Measurements from ENCODE around the gene MEGF11. TPM values are rescaled to one million over a fixed set of nuclear protein-coding genes. Genes with fewer than 3 reads are reported as not detected.

The MEGF11 gene
- total RNA-seq, 1 experiment from 2014 or later = not detected

DNA sequence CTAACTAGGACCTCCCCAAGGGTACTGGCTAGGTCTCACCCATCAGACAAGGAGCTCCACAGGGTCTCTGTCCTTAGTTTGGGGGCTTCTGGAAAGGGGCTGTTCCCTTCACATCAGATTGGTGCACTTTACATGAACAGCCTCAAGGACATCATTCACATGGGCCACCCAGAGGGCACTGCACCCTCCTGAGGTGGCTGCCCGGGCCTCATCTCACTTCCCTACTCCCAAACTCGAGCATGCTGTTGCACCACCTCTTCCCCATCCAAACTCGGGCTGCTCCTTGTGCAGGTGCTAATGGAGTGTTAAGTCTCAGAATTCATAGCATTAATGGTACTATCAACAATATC is 336.2 kb downstream of the MEGF11 start:
- ChIA-PET CTCF (no interaction called here), POLR2A (ENCODE audit: unreplicated experiment) (no interaction called here)
- Histone ChIP-seq H3K4me3 (no peak overlapping the region), H3K27ac (no peak overlapping the region), H2AFZ (no peak overlapping the region), H3K9me2 (ENCODE audit: insufficient read depth) (no peaks in the 10 kb centered on the region), H3F3A (ENCODE audit: insufficient read depth, low read depth) (no peaks in the 10 kb centered on the region), H3K79me2 (ENCODE audit: low read depth) (no peaks in the 10 kb centered on the region), H3K27me3 (ENCODE audit: insufficient read depth, low read depth) (no peaks in the 10 kb centered on the region), H3K36me3 (ENCODE audit: low read depth) (no peaks in the 10 kb centered on the region), H3K4me1 (replicated peaks; ENCODE audit: insufficient read depth) (no peaks in the 10 kb centered on the region), H3K9me3 (ENCODE audit: insufficient read depth, low read depth) (no peaks in the 10 kb centered on the region), H3K4me2 (no peak overlapping the region), H4K20me1 (ENCODE audit: insufficient read depth) (no peaks in the 10 kb centered on the region)
- no TSS peak for BruUV-seq (replicated peaks)
- intact Hi-C loops (cut with micrococcal nuclease; ENCODE audit: unreplicated experiment) = loop anchor here (2.0 to 10.0 kb wide), 2 partner anchors 45 to 277 kb away; no protein-coding TSS in a partner anchor
- TF ChIP-seq, protein P1, sequence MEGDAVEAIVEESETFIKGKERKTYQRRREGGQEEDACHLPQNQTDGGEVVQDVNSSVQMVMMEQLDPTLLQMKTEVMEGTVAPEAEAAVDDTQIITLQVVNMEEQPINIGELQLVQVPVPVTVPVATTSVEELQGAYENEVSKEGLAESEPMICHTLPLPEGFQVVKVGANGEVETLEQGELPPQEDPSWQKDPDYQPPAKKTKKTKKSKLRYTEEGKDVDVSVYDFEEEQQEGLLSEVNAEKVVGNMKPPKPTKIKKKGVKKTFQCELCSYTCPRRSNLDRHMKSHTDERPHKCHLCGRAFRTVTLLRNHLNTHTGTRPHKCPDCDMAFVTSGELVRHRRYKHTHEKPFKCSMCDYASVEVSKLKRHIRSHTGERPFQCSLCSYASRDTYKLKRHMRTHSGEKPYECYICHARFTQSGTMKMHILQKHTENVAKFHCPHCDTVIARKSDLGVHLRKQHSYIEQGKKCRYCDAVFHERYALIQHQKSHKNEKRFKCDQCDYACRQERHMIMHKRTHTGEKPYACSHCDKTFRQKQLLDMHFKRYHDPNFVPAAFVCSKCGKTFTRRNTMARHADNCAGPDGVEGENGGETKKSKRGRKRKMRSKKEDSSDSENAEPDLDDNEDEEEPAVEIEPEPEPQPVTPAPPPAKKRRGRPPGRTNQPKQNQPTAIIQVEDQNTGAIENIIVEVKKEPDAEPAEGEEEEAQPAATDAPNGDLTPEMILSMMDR (conservative IDR thresholded peaks at IDR 0.05) = no peak
- no peak for TF ChIP-seq EZH2 (IDR thresholded peaks at IDR 0.05; ENCODE audit: low read depth)
- no peak for DNase-seq

DNA sequence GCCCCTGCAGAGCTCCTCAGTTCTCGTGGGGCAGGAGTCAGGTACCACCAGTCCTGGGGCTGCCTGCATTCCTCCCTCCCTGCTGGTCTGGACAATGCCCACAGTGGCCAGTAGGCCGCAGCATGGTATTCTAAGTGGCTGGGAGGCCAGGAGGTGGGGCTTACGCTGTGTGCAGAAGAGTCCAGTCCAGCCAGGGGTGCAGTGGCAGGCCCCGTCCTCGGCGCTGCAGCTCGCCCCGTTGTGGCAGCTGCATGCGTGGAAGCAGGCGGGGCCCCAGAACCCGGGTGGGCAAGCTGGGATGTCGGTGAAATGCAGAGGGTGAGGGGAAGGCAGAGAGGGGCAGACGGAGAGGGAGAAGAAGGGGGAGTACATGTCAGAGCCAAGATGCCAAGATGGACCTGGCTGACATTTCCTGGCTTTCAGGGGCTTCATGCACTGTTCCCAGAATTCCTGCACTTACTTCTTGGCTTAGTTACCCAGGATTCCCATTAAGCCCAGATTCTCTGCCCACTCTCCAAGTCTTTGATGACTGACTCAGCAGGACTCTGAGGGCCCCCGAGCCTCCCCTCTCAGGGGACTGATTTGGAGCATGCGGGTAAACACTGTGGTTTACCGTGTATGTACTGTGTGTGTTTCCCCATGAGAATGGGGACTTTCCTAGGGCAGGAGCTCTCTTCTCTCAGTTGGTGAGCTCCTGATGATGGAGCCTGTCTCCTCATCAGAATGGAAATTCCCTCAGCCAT is 336.7 kb downstream of the MEGF11 start:
- Histone ChIP-seq H3K79me2 (ENCODE audit: low read depth) (no peaks in the 10 kb centered on the region), H3K36me3 (ENCODE audit: low read depth) (no peaks in the 10 kb centered on the region), H3F3A (ENCODE audit: insufficient read depth, low read depth) (no peaks in the 10 kb centered on the region), H3K9me2 (ENCODE audit: insufficient read depth) (no peaks in the 10 kb centered on the region), H4K20me1 (ENCODE audit: insufficient read depth) (no peaks in the 10 kb centered on the region), H2AFZ (no peak overlapping the region), H3K27ac (no peak overlapping the region), H3K4me1 (replicated peaks; ENCODE audit: insufficient read depth) (no peaks in the 10 kb centered on the region), H3K4me3 (no peak overlapping the region), H3K27me3 (ENCODE audit: insufficient read depth, low read depth) (no peaks in the 10 kb centered on the region), H3K4me2 (no peak overlapping the region), H3K9me3 (ENCODE audit: insufficient read depth, low read depth) (no peaks in the 10 kb centered on the region)
- POLR2A ChIA-PET (ENCODE audit: unreplicated experiment) = interaction anchor here (0.6 kb wide), 2 partner anchors 262 to 311 kb away, joined by 3 to 6 read pairs; no protein-coding TSS in a partner anchor
- no peak for TF ChIP-seq EZH2 (IDR thresholded peaks at IDR 0.05; ENCODE audit: low read depth)
- TF ChIP-seq, protein P1 (conservative IDR thresholded peaks at IDR 0.05) = peak; percentile 55
- BruUV-seq (replicated peaks) = no TSS peak
- peak in 1 of 2 experiments; percentile 71 for DNase-seq
- CTCF ChIA-PET = interaction anchor here (0.7 kb wide), 1 partner anchor 15 kb away, joined by 7 read pairs; no protein-coding TSS in a partner anchor
- intact Hi-C loops (cut with micrococcal nuclease; ENCODE audit: unreplicated experiment) = loop anchor here (1.0 to 10.0 kb wide), 3 partner anchors 46 to 370 kb away; no protein-coding TSS in a partner anchor

DNA sequence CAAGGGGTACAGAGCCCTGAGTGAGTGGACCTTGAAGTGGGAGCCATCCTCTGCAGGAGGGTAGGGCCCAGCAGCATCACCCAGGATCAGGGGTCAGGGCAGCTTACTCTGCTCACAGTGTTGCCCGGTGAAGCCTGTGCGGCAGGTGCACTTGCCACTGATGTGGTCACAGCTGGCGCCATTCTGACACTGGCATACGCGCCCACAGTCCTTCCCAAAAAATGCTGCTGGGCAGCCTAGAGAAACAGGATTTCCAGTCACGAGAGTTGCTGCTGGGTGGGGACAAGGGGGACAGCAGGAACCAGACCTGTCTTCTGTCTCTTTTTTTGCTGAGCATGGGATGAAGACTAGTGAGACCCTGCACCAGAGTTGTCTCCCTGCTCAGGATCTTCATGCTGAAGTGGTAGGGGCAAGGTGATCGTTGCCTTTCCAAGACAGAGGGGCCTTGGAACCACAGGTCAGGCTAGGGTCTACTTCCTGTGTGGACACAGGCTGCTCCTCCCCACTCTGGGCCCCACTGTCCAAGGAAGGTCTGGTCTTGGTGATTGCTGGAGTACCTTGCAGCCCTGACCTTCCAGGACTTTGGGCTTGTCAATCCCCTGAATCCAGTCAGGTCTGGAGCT is 337.4 kb downstream of the MEGF11 start:
- POLR2A ChIA-PET (ENCODE audit: unreplicated experiment) = interaction anchor here (0.6 kb wide), 2 partner anchors 262 to 310 kb away, joined by 3 to 6 read pairs; no protein-coding TSS in a partner anchor
- intact Hi-C loops (cut with micrococcal nuclease; ENCODE audit: unreplicated experiment) = loop anchor here (1.0 to 10.0 kb wide), 3 partner anchors 47 to 371 kb away; no protein-coding TSS in a partner anchor

More for the DNA sequence above, 337.4 kb downstream of the MEGF11 start:
- Histone ChIP-seq H3K9me3 (ENCODE audit: insufficient read depth, low read depth) (no peaks in the 10 kb centered on the region), H3K79me2 (ENCODE audit: low read depth) (no peaks in the 10 kb centered on the region), H3K36me3 (ENCODE audit: low read depth) (no peaks in the 10 kb centered on the region), H3F3A (ENCODE audit: insufficient read depth, low read depth) (no peaks in the 10 kb centered on the region), H3K4me2 (no peak overlapping the region), H3K27ac (no peak overlapping the region), H3K4me3 (no peak overlapping the region), H2AFZ (no peak overlapping the region), H4K20me1 (ENCODE audit: insufficient read depth) (no peaks in the 10 kb centered on the region), H3K27me3 (ENCODE audit: insufficient read depth, low read depth) (no peaks in the 10 kb centered on the region), H3K9me2 (ENCODE audit: insufficient read depth) (no peaks in the 10 kb centered on the region), H3K4me1 (replicated peaks; ENCODE audit: insufficient read depth) (no peaks in the 10 kb centered on the region)
- BruUV-seq (replicated peaks) = no TSS peak
- CTCF ChIA-PET = interaction anchor here (0.7 kb wide), 1 partner anchor 14 kb away, joined by 7 read pairs; no protein-coding TSS in a partner anchor
- DNase-seq = no peak
- TF ChIP-seq EZH2 (IDR thresholded peaks at IDR 0.05; ENCODE audit: low read depth) = no peak
- TF ChIP-seq, protein P1 (conservative IDR thresholded peaks at IDR 0.05) = no peak
